DOHH2 (cell line): Measurements from ENCODE around the gene TIMP3.

ENCODE experiments used
- H3F3A ChIP-seq: fragments of 200-600 bp; sonication (generic), shearing (Covaris generic); 2 replicates; pipeline ENCODE4 v1.6.0; 2016; ENCODE audit warnings: antibody characterized with exemption, mild to moderate bottlenecking; ENCODE audit not compliant: control insufficient read depth, insufficient read depth
- H3K27ac ChIP-seq: fragments of 200-600 bp; sonication (generic); 2 replicates; pipeline ENCODE4 v1.5.1; 2014; ENCODE audit warnings: low read depth, mild to moderate bottlenecking, low read length, moderate library complexity
- H3K27me3 ChIP-seq: fragments of 200-600 bp; sonication (generic); 2 replicates; pipeline ENCODE4 v1.6.1; 2014; ENCODE audit warnings: mild to moderate bottlenecking, low read length, mixed read lengths; ENCODE audit not compliant: control insufficient read depth
- H3K36me3 ChIP-seq: fragments of 200-600 bp; sonication (generic); 2 replicates; pipeline ENCODE4 v1.6.1; 2014; ENCODE audit warnings: mild to moderate bottlenecking, low read length, moderate library complexity, mixed read lengths; ENCODE audit not compliant: control insufficient read depth
- H3K4me1 ChIP-seq: fragments of 200-600 bp; sonication (generic); 2 replicates; pipeline ENCODE4 v1.6.1; 2014; ENCODE audit warnings: mild to moderate bottlenecking, low read length, mixed read lengths; ENCODE audit not compliant: control insufficient read depth
- H3K4me2 ChIP-seq: fragments of 200-600 bp; sonication (generic); 2 replicates; pipeline ENCODE4 v1.6.0; 2014; ENCODE audit warnings: mild to moderate bottlenecking, low read length, moderate library complexity
- H3K4me3 ChIP-seq: fragments of 200-600 bp; sonication (generic); 2 replicates; pipeline ENCODE4 v1.5.1; 2014; ENCODE audit warnings: mild to moderate bottlenecking, low read length, mixed read lengths
- H3K79me2 ChIP-seq: fragments of 200-600 bp; sonication (generic); 2 replicates; pipeline ENCODE4 v1.6.1; 2014; ENCODE audit warnings: mild to moderate bottlenecking, low read length, mixed read lengths; ENCODE audit not compliant: control insufficient read depth
- H3K9me2 ChIP-seq: fragments of 200-600 bp; sonication (generic); replicated peaks from 2 replicates; pipeline ENCODE4 v1.6.1; 2014; ENCODE audit warnings: mild to moderate bottlenecking, low read length, mixed read lengths; ENCODE audit not compliant: control insufficient read depth
- H3K9me3 ChIP-seq: fragments of 200-600 bp; sonication (generic); 2 replicates; pipeline ENCODE4 v1.6.1; 2014; ENCODE audit warnings: antibody characterized with exemption, low read length, mixed read lengths; ENCODE audit not compliant: control insufficient read depth, insufficient read depth
- H4K20me1 ChIP-seq: fragments of 200-600 bp; sonication (generic); 2 replicates; pipeline ENCODE4 v1.6.0; 2014; ENCODE audit warnings: low read depth, mild to moderate bottlenecking, antibody characterized with exemption, low read length, moderate library complexity; ENCODE audit not compliant: control insufficient read depth, insufficient read depth
- CTCF ChIP-seq: fragments of 200-600 bp; sonication (generic); IDR thresholded peaks from one replicate; pipeline ENCODE4 v1.5.1; 2014; ENCODE audit warnings: antibody characterized with exemption, mild to moderate bottlenecking, low read depth, low read length; ENCODE audit not compliant: poor library complexity, severe bottlenecking
- EZH2phosphoT487 ChIP-seq: fragments of 200-600 bp; sonication (generic); IDR thresholded peaks from 2 replicates; pipeline ENCODE4 v1.6.1; 2017; ENCODE audit warnings: borderline replicate concordance, mild to moderate bottlenecking, antibody characterized with exemption, low read length, moderate library complexity, mixed read lengths

TIMP3 gene

GRCh38 chr22:32775957-32776356, 25.5 kb upstream of the TIMP3 start:
- Histone ChIP-seq H3K79me2 (no peaks in the 10 kb centered on the region), H3K36me3 (no peaks in the 10 kb centered on the region), H3K27ac (no peak overlapping the region), H4K20me1 (no peaks in the 10 kb centered on the region), H3F3A (no peaks in the 10 kb centered on the region), H3K4me3 (no peak overlapping the region), H3K9me2 (no peaks in the 10 kb centered on the region), H3K4me1 (no peaks in the 10 kb centered on the region), H3K4me2 (no peak overlapping the region), H3K27me3 (no peaks in the 10 kb centered on the region), H3K9me3 (no peaks in the 10 kb centered on the region)
- peak; percentile 50 for TF ChIP-seq CTCF
- no peak for TF ChIP-seq EZH2phosphoT487

- no peak overlapping the region for H3K27ac ChIP-seq
- no peaks in the 10 kb centered on the region for H3K36me3 ChIP-seq
- H3K4me1 ChIP-seq: no peaks in the 10 kb centered on the region
- no peaks in the 10 kb centered on the region for H3K9me3 ChIP-seq
- no peaks in the 10 kb centered on the region for H3F3A ChIP-seq
- no peaks in the 10 kb centered on the region for H4K20me1 ChIP-seq
- H3K27me3 ChIP-seq: no peaks in the 10 kb centered on the region
- no peak overlapping the region for H3K4me3 ChIP-seq
- H3K4me2 ChIP-seq: no peak overlapping the region
- TF ChIP-seq EZH2phosphoT487 (no peak), CTCF (no peak)
- no peaks in the 10 kb centered on the region for H3K79me2 ChIP-seq
- H3K9me2 ChIP-seq: no peaks in the 10 kb centered on the region
Measured at GRCh38 chr22:32776397-32776796, 25.1 kb upstream of the TIMP3 start.

GRCh38 chr22:32776802-32777201, 24.7 kb upstream of the TIMP3 start:
- H4K20me1 ChIP-seq: no peaks in the 10 kb centered on the region
- H3K4me1 ChIP-seq: no peaks in the 10 kb centered on the region
- H3K4me2 ChIP-seq: no peak overlapping the region

More at GRCh38 chr22:32776802-32777201, 24.7 kb upstream of the TIMP3 start:
- Histone ChIP-seq H3K9me2 (no peaks in the 10 kb centered on the region), H3K4me3 (no peak overlapping the region), H3K79me2 (no peaks in the 10 kb centered on the region), H3K9me3 (no peaks in the 10 kb centered on the region), H3K27ac (no peak overlapping the region), H3K27me3 (no peaks in the 10 kb centered on the region), H3K36me3 (no peaks in the 10 kb centered on the region), H3F3A (no peaks in the 10 kb centered on the region)
- no peak for TF ChIP-seq EZH2phosphoT487
- no peak for TF ChIP-seq CTCF
